ENCODE results near the gene PARP14.
"Not testable (repeated sequence)": the region's sequence is repeated elsewhere in the genome, so short reads cannot be mapped to it uniquely, and the experiment has no call there.

PARP14 gene

DNA sequence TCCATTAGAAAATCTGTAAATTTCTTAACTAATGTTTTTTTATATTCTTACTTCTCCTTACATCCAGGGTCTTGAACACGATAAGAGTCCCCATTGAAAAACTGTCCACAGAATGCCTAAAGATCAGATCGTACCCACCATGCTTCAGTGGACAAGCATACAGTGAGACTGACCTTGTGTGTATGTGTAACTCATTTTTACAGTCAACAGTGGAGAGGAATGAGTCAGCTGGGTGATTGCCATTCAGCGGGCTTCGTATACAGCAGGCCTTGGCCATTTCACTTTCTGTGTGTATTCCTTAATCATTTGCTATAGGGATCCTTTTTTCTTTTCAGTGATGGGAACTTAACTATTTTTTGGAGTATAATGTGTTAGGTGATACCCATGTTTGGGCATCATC lies 10.6 kb downstream of the PARP14 start:
- TF ChIP-seq, protein P1, sequence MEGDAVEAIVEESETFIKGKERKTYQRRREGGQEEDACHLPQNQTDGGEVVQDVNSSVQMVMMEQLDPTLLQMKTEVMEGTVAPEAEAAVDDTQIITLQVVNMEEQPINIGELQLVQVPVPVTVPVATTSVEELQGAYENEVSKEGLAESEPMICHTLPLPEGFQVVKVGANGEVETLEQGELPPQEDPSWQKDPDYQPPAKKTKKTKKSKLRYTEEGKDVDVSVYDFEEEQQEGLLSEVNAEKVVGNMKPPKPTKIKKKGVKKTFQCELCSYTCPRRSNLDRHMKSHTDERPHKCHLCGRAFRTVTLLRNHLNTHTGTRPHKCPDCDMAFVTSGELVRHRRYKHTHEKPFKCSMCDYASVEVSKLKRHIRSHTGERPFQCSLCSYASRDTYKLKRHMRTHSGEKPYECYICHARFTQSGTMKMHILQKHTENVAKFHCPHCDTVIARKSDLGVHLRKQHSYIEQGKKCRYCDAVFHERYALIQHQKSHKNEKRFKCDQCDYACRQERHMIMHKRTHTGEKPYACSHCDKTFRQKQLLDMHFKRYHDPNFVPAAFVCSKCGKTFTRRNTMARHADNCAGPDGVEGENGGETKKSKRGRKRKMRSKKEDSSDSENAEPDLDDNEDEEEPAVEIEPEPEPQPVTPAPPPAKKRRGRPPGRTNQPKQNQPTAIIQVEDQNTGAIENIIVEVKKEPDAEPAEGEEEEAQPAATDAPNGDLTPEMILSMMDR (IDR thresholded peaks at IDR 0.05; ENCODE audit: insufficient read depth, missing control alignments), result no peak
- DNase-seq (ENCODE audit: insufficient read length, low spot score), result no peak
- FAIRE-seq, result no peak

DNA sequence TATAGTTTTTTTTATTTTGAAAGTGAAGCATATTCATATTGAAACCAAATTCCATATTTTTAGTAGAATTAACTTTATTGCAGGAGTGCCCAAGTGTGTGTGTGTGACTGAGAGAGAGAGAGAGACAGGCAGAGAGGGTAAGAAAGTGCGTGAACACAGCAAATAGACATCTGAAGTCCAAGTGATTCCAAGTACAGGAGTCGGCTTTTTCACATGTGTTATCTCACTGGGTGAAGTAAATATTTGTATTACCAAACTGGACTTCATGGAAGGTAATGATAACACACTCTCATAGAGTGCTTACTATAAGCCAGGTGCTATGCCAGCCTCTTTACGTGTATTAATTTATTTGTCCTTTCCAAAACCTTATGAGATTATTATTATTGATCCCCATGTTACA lies 12.0 kb downstream of the PARP14 start:
- no peak for FAIRE-seq
- DNase-seq (ENCODE audit: insufficient read length, low spot score), result no peak
- TF ChIP-seq, protein P1 (IDR thresholded peaks at IDR 0.05; ENCODE audit: insufficient read depth, missing control alignments), result no peak

DNA sequence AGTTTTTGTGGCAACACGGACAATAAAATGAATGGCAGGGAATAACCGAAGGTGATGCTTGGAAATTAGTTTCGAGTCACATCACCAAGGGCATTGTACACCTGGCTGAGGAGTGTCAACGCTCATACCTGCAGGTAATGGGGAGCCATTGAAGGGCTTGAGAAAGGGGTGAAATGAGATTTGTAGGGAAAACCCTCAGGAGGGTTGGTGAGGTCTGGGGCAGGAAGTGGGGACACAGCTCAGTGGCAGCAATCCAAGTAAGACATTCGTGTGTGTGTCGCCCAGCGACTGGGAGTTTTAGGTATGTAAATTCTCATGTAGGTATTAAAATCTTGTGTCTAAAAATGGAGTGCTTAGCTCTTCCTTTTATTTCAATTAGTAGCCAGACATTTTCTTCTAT lies 14.3 kb downstream of the PARP14 start:
- FAIRE-seq (no peak), DNase-seq (ENCODE audit: insufficient read length, low spot score) (no peak)

DNA sequence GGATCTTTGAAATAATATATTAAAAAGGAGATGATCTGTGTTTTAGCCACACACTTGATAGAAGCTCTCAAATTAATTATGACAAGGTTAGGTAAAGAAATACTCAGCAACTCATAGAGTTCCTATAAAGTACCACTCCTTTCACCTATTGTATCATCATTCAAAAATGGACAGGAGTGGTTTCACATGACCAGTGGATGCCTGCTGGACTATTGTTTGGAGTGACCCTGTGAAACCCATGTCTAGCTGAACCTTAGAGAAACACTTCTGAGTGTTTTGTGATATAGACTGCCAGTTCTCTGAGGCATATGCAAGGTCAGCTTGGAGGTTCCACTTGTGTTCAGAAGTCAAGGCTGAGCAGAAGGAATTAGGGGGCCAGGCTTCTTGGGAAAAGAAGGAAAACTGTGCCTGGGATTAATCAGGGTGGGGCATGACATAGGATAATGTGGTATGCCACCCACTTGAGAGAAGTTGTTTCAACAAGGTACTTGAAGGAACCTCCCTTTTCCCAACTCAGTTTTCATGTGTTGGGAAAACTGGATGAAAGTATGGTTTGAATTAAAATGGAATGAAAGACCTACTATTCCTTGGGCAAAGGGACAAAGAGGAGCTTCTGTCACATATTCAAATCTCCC lies 15.4 kb downstream of the PARP14 start:
- no peak for FAIRE-seq
- no peak for DNase-seq (ENCODE audit: insufficient read length, low spot score)

More for the DNA sequence above, 14.3 kb downstream of the PARP14 start:
- TF ChIP-seq, protein P1 (IDR thresholded peaks at IDR 0.05; ENCODE audit: insufficient read depth, missing control alignments), result no peak

DNA sequence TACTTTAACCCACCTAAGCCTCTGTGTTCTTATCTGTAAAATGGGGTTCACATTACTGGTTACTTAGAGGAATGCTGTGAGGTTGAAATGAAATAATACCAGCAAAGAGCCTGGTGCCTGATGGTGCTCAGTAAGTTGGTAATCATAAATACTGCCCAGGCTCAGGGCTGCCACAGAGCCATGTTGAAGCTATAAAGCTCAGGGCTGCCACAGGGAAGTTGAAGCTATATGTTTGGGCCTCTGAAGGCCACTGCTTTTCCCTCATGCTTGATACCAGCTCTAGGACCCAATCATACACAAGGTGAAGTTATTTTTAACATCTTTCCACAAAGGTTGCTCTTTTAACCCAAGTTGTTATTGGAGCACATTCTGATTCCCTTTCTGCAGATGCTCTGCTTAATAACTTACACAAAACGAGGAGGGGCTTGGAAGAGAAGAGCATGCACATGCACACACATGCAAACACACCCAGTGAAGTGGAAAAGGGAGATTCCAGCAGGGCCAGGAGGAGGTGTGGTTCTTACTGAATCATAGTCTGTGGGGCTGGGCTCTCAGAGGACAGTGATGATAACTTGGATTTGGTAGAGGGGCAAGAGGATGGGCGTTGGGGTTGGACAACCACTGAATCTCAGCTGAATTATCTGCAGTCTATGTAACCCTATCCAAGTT lies 17.4 kb downstream of the PARP14 start:
- DNase-seq (ENCODE audit: insufficient read length, low spot score) (no peak), FAIRE-seq (no peak)
- TF ChIP-seq, protein P1 (IDR thresholded peaks at IDR 0.05; ENCODE audit: insufficient read depth, missing control alignments), result no peak

More for the DNA sequence above, 15.4 kb downstream of the PARP14 start:
- TF ChIP-seq, protein P1 (IDR thresholded peaks at IDR 0.05; ENCODE audit: insufficient read depth, missing control alignments), result no peak

DNA sequence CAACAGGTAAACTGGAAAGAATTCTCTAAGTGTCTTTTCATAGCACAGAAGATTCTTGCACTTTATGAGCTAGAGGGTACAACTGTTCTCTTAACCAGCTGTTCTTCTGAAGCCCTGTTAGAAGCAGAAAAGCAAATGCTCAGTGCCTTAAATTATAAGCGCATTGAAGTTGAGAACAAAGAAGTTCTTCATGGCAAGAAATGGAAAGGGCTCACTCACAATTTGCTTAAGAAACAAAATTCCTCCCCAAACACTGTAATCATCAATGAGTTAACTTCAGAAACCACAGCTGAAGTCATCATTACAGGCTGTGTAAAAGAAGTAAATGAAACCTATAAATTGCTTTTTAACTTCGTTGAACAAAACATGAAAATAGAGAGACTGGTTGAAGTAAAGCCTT lies 19.6 kb downstream of the PARP14 start:
- FAIRE-seq (no peak), DNase-seq (ENCODE audit: insufficient read length, low spot score) (no peak)
- TF ChIP-seq, protein P1 (IDR thresholded peaks at IDR 0.05; ENCODE audit: insufficient read depth, missing control alignments), result no peak

DNA sequence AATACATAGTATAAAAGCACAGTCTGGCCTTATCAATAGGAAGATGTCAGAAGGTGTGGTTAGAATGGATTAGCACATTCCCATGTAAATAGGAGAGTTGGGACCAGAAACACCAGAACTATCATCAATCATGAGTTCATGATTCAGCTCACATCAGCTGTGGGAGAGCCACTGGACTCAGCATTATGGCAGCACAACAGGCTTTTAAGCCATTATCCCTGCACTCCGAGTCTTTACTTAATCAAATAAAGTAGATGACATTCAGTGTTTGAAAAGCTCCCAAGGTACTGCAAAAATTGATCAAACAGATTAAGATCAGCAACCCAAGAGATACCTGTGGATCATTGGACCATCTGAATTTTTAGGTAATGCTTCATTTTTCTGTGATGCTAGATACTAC lies 24.7 kb downstream of the PARP14 start:
- DNase-seq (ENCODE audit: insufficient read length, low spot score) (no peak), FAIRE-seq (no peak)
- TF ChIP-seq, protein P1 (IDR thresholded peaks at IDR 0.05; ENCODE audit: insufficient read depth, missing control alignments), result no peak

DNA sequence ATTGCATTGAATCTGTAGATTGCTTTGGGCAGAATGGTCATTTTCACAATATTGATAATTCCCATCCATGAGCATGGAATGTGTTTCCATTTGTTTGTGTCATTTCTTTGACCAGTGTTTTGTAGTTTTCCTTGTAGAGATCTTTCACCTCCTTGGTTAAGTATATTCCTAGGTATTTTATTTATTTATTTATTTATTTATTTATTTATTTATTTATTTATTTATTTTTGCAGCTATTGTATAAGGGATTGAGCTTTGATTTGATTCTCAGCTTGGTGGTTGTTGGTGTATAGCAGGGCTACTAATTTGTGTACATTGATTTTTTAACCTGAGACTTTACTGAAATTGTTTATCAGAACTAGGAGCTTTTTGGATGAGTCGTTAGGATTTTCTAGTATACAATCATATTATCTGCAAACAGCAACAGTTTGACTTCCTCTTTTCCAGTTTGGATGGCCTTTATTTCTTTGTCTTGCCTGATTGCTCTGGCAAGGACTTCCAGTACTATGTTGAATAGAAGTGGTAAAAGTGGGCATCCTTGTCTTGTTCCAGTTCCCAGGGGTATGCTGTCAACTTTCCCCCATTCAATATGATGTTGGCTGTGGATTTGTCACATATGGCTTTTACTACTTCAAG lies 30.1 kb downstream of the PARP14 start:
- not testable (repeated sequence) for FAIRE-seq

More for the DNA sequence above, 30.1 kb downstream of the PARP14 start:
- not testable (repeated sequence) for DNase-seq (ENCODE audit: insufficient read length, low spot score)
